K562 (cell line): ENCODE results near the gene ACTL8. TPM values are rescaled to one million over a fixed set of nuclear protein-coding genes. Genes with fewer than 3 reads are reported as not detected.

ENCODE experiments used
- ATAC-seq: fragments of 200-7000 bp; cut with Tn5 transposase; 3 replicates; pipeline ENCODE4 v1.9.1; 2020; ENCODE audit warnings: moderate library complexity
- BruUV-seq: library from RNA; stranded (reverse); fragments of 400-500 nt; replicated peaks from 2 replicates; lab custom pipeline; 2021; lab: Mats Ljungman, UMichigan
- CTCF ChIA-PET: fragments of 300-600 bp; formaldehyde crosslinking; extraction: SDS; loops from one replicate; lab custom pipeline; 2021; ENCODE audit warnings: low intra/inter-chr PET ratio; lab: Yijun Ruan, JAX
- POLR2A ChIA-PET: fragments of 300-600, 350-650 bp; sonication (Branson Sonifier 250); formaldehyde crosslinking; extraction: SDS; loops from one replicate; lab custom pipeline; 2021; ENCODE audit warnings: antibody characterized with exemption, inconsistent platforms; lab: Yijun Ruan, JAX
- DNase-seq, 4 experiments: peaks; one replicate each; pipeline versions ENCODE4 v3.0.0 to v3.0.0-alpha.2; 2011 to 2018; ENCODE audit warnings: low spot score in 3 of 4, mixed read lengths in 3 of 4; ENCODE audit errors: extremely low read depth in 1 of 4
- FAIRE-seq: peaks from 2 replicates; lab custom pipeline; 2011; peaks lifted over from hg19 to GRCh38; lab: Jason Lieb, UNC
- H2AFZ ChIP-seq: 2 replicates; pipeline ENCODE4 v1.6.0; 2011; ENCODE audit warnings: low read depth, low read length, control low read depth, inconsistent platforms
- H3K27ac ChIP-seq: fragments of 200-600 bp; 3 replicates; pipeline ENCODE4 v1.8.0; 2011; ENCODE audit warnings: low read depth, mild to moderate bottlenecking, control low read depth, inconsistent platforms, low read length, moderate library complexity, mixed read lengths; ENCODE audit errors: extremely low read depth
- H3K27me3 ChIP-seq, 2 experiments: fragments of 300-600 bp in 1 of 2; 2 replicates in 1 of 2; 3 replicates in 1 of 2; pipeline versions ENCODE4 v1.6.0 to v1.8.0; 2011; ENCODE audit warnings: inconsistent platforms in 2 of 2, low read length in 2 of 2, mild to moderate bottlenecking in 1 of 2, mixed read lengths in 1 of 2, moderate library complexity in 1 of 2; ENCODE audit not compliant: control insufficient read depth in 2 of 2, insufficient read depth in 2 of 2
- H3K36me3 ChIP-seq: fragments of 300-600 bp; 3 replicates; pipeline ENCODE4 v1.8.0; 2011; ENCODE audit warnings: mild to moderate bottlenecking, low read length, inconsistent platforms; ENCODE audit not compliant: control insufficient read depth, insufficient read depth
- H3K4me1 ChIP-seq, 2 experiments: fragments of 200-600 bp in 1 of 2; replicated peaks in 1 of 2; 2 replicates in 1 of 2; 3 replicates in 1 of 2; pipeline versions ENCODE4 v1.5.1 to v1.8.0; 2011; ENCODE audit warnings: inconsistent platforms in 2 of 2, low read length in 2 of 2, mild to moderate bottlenecking in 1 of 2, mixed read lengths in 1 of 2, moderate library complexity in 1 of 2; ENCODE audit not compliant: control insufficient read depth in 2 of 2, insufficient read depth in 2 of 2
- H3K4me2 ChIP-seq: 2 replicates; pipeline ENCODE4 v1.6.1; 2011; ENCODE audit warnings: low read length, control low read depth, inconsistent platforms, mixed read lengths; ENCODE audit not compliant: insufficient read depth
- H3K4me3 ChIP-seq: fragments of 200-600 bp; sonication (generic), shearing (Covaris generic); 2 replicates; pipeline ENCODE4 v1.5.1; 2016; ENCODE audit warnings: control low read depth, inconsistent platforms
- H3K79me2 ChIP-seq: fragments of 200-600 bp; 3 replicates; pipeline ENCODE4 v1.8.0; 2011; ENCODE audit warnings: low read length, inconsistent platforms; ENCODE audit not compliant: control insufficient read depth, insufficient read depth
- H3K9ac ChIP-seq, 2 experiments: 2 replicates each; pipeline versions ENCODE4 v1.6.0 to v1.6.1; 2011; ENCODE audit warnings: low read depth in 2 of 2, low read length in 2 of 2, control low read depth in 1 of 2, inconsistent platforms in 1 of 2, mild to moderate bottlenecking in 1 of 2, mixed read lengths in 1 of 2; ENCODE audit not compliant: insufficient read depth in 1 of 2
- H3K9me1 ChIP-seq: one replicate; pipeline ENCODE4 v1.6.0; 2011; ENCODE audit warnings: inconsistent platforms, mild to moderate bottlenecking, low read length, moderate library complexity; ENCODE audit not compliant: control insufficient read depth, insufficient read depth
- H3K9me3 ChIP-seq: replicated peaks from 2 replicates; pipeline ENCODE4 v1.5.1; 2011; ENCODE audit warnings: low read depth, low read length, inconsistent platforms; ENCODE audit not compliant: control insufficient read depth, insufficient read depth
- H4K20me1 ChIP-seq: replicated peaks from 2 replicates; pipeline ENCODE4 v1.6.1; 2011; ENCODE audit warnings: low read length, inconsistent platforms, mixed read lengths; ENCODE audit not compliant: control insufficient read depth, insufficient read depth
- HDAC2 ChIP-seq: fragments of 450-650 bp; IDR thresholded peaks from 2 replicates; pipeline ENCODE4 v1.6.1; 2016; ENCODE audit warnings: mild to moderate bottlenecking
- HNRNPLL ChIP-seq: fragments of 200-400 bp; formaldehyde crosslinking; IDR thresholded peaks from 2 replicates; pipeline ENCODE4 v1.6.1; 2017; ENCODE audit warnings: low read length, low read depth, mild to moderate bottlenecking; ENCODE audit not compliant: poor library complexity, severe bottlenecking
- MLX ChIP-seq, 2 experiments: fragments of 450-650 bp in 1 of 2; sonication (generic) in 1 of 2; formaldehyde crosslinking; conservative IDR thresholded peaks; 2 replicates each; pipeline versions ENCODE4 v1.4.0 to v1.8.1; 2020 to 2022; ENCODE audit warnings: mild to moderate bottlenecking in 1 of 2, missing genetic modification reagents in 1 of 2
- POLR3G ChIP-seq: IDR thresholded peaks from 2 replicates; pipeline ENCODE4 v1.6.1; 2011; ENCODE audit not compliant: insufficient read length, insufficient replicate concordance; ENCODE audit errors: extremely low read depth
- RNF219 ChIP-seq: fragments of 250-450 bp; sonication (Bioruptor Pico); IDR thresholded peaks from 2 replicates; pipeline ENCODE4 v1.5.0; 2022; ENCODE audit warnings: mild to moderate bottlenecking
- TCF7L2 ChIP-seq: fragments of 150-350 bp; IDR thresholded peaks from 2 replicates; pipeline ENCODE4 v1.6.1; 2016; ENCODE audit warnings: low read depth, mild to moderate bottlenecking, low read length, moderate library complexity
- TSC22D4 ChIP-seq: fragments of 450-650 bp; IDR thresholded peaks from 2 replicates; pipeline ENCODE4 v1.6.1; 2016; ENCODE audit warnings: missing genetic modification characterization, missing biosample characterization, control low read depth
- WGBS: fragments of 100-300 bp; shearing (Covaris generic); methylation state at CpG from one replicate; pipeline ENCODE4 v1.1.6; 2016; ENCODE audit warnings: low coverage, mixed read lengths; ENCODE audit not compliant: insufficient coverage; ENCODE audit errors: missing lambda C conversion rate; 5-methylcytosine and 5-hydroxymethylcytosine counted together
- in situ Hi-C: fragments of 300-500 bp; cut with MboI; formaldehyde crosslinking; loops from 4 replicates; pipeline ENCODE4 v1.15.0; 2018; ENCODE audit warnings: inconsistent platforms, mixed read lengths
- intact Hi-C: fragments of 100-400 bp; cut with micrococcal nuclease; formaldehyde crosslinking; loops from 2 replicates; pipeline ENCODE4 v1.14.2; 2022
- polyA plus RNA-seq, 8 experiments: library from polyadenylated mRNA; depleted of rRNA in 4 of 8; stranded (reverse) in 5 of 8; unstranded in 3 of 8; fragments of >200 nt; fragmentation: Nextera tagmentation in 2 of 8; fragmentation: Illumina TruSeq in 1 of 8; extraction: Ambion mirVana in 2 of 8; extraction: Trizol in 1 of 8; gene quantifications; 2 replicates each; pipeline versions ENCODE4 v1.2.1 to v1.2.3, GENCODE V29; 2011 to 2014; ENCODE audit warnings: inconsistent platforms in 1 of 8, missing spikeins in 1 of 8
- total RNA-seq, 7 experiments: library from RNA; depleted of rRNA in 6 of 7; stranded (reverse); fragments of >200 nt in 6 of 7; fragmentation: Illumina TruSeq in 2 of 7; extraction: Trizol in 2 of 7; gene quantifications; 2 replicates each; pipeline versions ENCODE4 v1.2.1 to v1.2.3, GENCODE V29; 2011 to 2021; ENCODE audit warnings: low replicate concordance in 1 of 7

Gene ACTL8
- total and polyA plus RNA-seq, 9 of the 15 experiments (the other 6 are each of a cell fraction or from before 2014, with no cell fraction given) = 0.30 to 3.3 (median 1.6) TPM

- ChIA-PET CTCF (no interaction called here), POLR2A (interaction anchor here (0.8 to 0.9 kb wide), 2 partner anchors 8 to 13 kb away, joined by 3 to 4 read pairs; no protein-coding TSS in a partner anchor)
- FAIRE-seq (no peak), ATAC-seq (no peak), DNase-seq (no peak)
- H3K9me1 ChIP-seq = no peaks in the 10 kb centered on the region
- H3K9me3 ChIP-seq = no peaks in the 10 kb centered on the region
- no peak overlapping the region for H3K4me3 ChIP-seq
- H3K27ac ChIP-seq = no peak overlapping the region
- H3K4me2 ChIP-seq = no peak overlapping the region
- no peak overlapping the region for H3K9ac ChIP-seq
- no peaks in the 10 kb centered on the region for H4K20me1 ChIP-seq
- no peak for TF ChIP-seq POLR3G
- no peak for TF ChIP-seq MLX (CRISPR knock-in tag; conservative IDR thresholded peaks at IDR 0.05)
- no peak for TF ChIP-seq TCF7L2
- TF ChIP-seq HDAC2 = no peak
- TF ChIP-seq HNRNPLL = no peak
- no peak for TF ChIP-seq TSC22D4 (tag)
- no peak for TF ChIP-seq RNF219
- WGBS = 2% methylated on average over 3 of the region's 3 CpGs
- in situ Hi-C loops = no loop called here
- no peaks in the 10 kb centered on the region for H3K4me1 ChIP-seq
- H3K27me3 ChIP-seq = peaks cover 0 to 4% of the 10 kb centered on the region in 2 experiments; a peak in 2 of 5 replicates
- H3K79me2 ChIP-seq = no peaks in the 10 kb centered on the region
- intact Hi-C loops = no loop called here
- no TSS peak for BruUV-seq
- no peak overlapping the region for H2AFZ ChIP-seq
- no peaks in the 10 kb centered on the region for H3K36me3 ChIP-seq
Measured at GRCh38 chr1:17869815-17870214, 114.7 kb downstream of the ACTL8 start.
